ENCODE data around the gene RFWD3.

Gene RFWD3

GRCh38 chr16:74583926-74584666, 82.6 kb downstream of the RFWD3 start:
- in situ Hi-C loops (cut with MboI; ENCODE audit: low sequenced_read_pairs), result no loop called here

GRCh38 chr16:74582970-74583369, 83.7 kb downstream of the RFWD3 start:
- in situ Hi-C loops (cut with MboI; ENCODE audit: low sequenced_read_pairs), result no loop called here

- in situ Hi-C loops (cut with MboI; ENCODE audit: low sequenced_read_pairs), result no loop called here
Observed at GRCh38 chr16:74580833-74581232, 85.8 kb downstream of the RFWD3 start.

- in situ Hi-C loops (cut with MboI; ENCODE audit: low sequenced_read_pairs), result no loop called here
Observed at GRCh38 chr16:74578838-74579237, 87.8 kb downstream of the RFWD3 start.

- in situ Hi-C loops (cut with MboI; ENCODE audit: low sequenced_read_pairs), result no loop called here
Observed at GRCh38 chr16:74578433-74578832, 88.2 kb downstream of the RFWD3 start.

GRCh38 chr16:74577882-74578366, 88.8 kb downstream of the RFWD3 start:
- in situ Hi-C loops (cut with MboI; ENCODE audit: low sequenced_read_pairs), result no loop called here

- in situ Hi-C loops (cut with MboI; ENCODE audit: low sequenced_read_pairs), result no loop called here
Observed at GRCh38 chr16:74575807-74576643, 90.7 kb downstream of the RFWD3 start.

GRCh38 chr16:74575175-74575806, 91.4 kb downstream of the RFWD3 start:
- in situ Hi-C loops (cut with MboI; ENCODE audit: low sequenced_read_pairs), result no loop called here

- in situ Hi-C loops (cut with MboI; ENCODE audit: low sequenced_read_pairs), result no loop called here
Observed at GRCh38 chr16:74574146-74574545, 92.5 kb downstream of the RFWD3 start.

GRCh38 chr16:74573622-74574021, 93.1 kb downstream of the RFWD3 start:
- in situ Hi-C loops (cut with MboI; ENCODE audit: low sequenced_read_pairs), result no loop called here

Measured in hTERT RPE-1 (cell line).